GM18505 (cell line): ENCODE data around the gene CNPY1.
"Not testable (repeated sequence)": the region's sequence is repeated elsewhere in the genome, so short reads cannot be mapped to it uniquely, and the experiment has no call there.

Experiments
- ATAC-seq: cut with Tn5 transposase; IDR thresholded peaks from one replicate; pipeline ENCODE4 v1.9.1; 2021; ENCODE audit not compliant: unreplicated experiment
- POLR2A ChIP-seq: IDR thresholded peaks from 4 replicates; pipeline ENCODE4 v1.6.1; 2011; ENCODE audit warnings: borderline replicate concordance; ENCODE audit not compliant: insufficient read depth, insufficient read length; ENCODE audit errors: extremely low read depth

CNPY1 gene

GRCh38 chr7:155546449-155546848 is at the start of gene CNPY1:
Gene CNPY1, minus strand, starts transcription at chr7:155546559. Its CDS starts 630 bp downstream, at chr7:155545929.
- not testable (repeated sequence) for ATAC-seq

DNA sequence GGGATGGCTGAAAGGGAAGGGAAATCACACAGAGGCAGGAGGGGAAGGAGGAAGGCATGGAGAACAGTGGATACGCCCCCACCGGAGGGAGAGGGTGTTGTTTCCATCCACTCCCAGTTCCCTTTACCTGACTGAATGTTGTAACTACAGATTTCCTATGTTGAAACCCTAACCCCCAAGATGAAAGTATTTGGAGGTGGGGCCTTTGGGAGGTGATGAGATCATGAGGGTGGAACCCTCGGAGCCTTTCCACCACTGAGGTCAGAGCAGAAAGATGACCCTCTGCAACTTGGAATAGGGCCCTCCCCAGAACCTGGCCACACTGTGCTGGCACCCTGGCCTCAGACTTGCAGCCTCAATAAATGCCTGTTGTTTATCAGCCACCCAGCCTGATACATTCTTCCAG is 48.6 kb upstream of the CNPY1 start:
- no peak for TF ChIP-seq POLR2A
- ATAC-seq = no peak

DNA sequence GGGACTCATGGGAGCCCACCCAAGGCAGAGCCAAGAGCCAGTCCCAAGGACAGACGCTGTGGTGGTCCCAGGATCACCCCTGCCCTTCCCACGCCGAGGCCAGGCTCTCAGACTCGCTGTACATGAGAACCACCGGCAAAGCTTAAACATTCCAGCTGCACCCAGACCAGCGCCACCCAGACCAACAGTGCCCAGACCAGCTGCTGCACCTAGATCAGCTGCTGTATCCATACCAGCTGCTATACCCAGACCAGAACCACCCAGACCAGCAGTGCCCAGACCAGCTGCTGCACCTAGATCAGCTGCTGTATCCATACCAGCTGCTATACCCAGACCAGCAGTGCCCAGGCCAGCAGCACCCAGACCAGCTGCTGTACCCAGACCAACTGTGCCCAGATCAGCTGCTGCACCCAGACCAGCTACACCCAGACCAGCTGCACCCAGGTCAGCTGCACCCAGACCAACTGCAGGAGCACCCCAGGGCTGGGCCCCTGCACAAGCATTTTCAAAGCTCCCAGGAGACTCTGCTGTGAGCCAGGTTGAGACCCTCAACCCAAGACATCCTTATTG is 47.9 kb upstream of the CNPY1 start:
- no peak for TF ChIP-seq POLR2A
- no peak for ATAC-seq

GRCh38 chr7:155593461-155594162 is 47.3 kb upstream of the CNPY1 start:
- ATAC-seq = no peak
- TF ChIP-seq POLR2A = no peak

DNA sequence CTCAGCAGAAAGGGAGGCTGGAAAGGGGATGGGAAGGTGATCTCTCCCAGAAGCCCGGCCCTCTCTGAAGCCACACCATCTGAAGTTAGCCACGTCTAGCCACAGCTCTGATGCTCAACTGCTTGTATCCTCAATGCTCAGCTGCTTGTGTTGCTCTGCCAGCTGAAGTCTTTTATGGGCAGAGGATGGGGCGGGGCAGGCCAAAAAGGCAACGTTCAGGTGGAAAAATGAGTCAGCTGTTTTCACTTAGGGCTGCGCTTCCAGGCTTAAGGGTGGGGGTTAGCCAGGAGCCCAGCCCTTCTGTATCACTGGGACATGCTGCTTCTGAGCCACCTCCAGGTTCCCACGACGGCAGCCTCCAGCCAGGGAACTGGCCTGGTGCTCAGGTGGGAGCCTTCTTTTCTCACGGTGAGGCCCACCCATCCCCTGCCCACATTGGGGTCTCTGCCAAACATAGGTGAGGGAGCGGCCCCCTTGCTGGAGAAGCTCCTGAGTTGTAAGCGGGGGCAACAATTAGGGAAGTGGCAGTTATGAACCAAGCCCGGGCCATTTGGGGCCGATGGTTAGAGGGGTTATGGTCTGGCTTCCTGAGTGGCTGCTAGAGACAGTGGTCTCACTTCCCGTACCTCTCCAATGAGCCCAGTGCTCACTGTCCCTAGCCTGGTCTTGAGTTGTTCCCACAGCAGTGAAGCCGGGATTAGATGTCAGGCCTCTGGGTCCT is 44.9 kb upstream of the CNPY1 start:
- ATAC-seq = no peak
- TF ChIP-seq POLR2A = no peak

- no peak for ATAC-seq
- no peak for TF ChIP-seq POLR2A
Observed at GRCh38 chr7:155590215-155591018, 44.1 kb upstream of the CNPY1 start.

GRCh38 chr7:155589001-155589980 is 42.9 kb upstream of the CNPY1 start:
- no peak for ATAC-seq
- TF ChIP-seq POLR2A = no peak

- no peak for TF ChIP-seq POLR2A
- ATAC-seq = no peak
Observed at GRCh38 chr7:155588468-155588998, 42.2 kb upstream of the CNPY1 start.

- no peak for TF ChIP-seq POLR2A
- ATAC-seq = no peak
Observed at GRCh38 chr7:155587486-155587885, 41.1 kb upstream of the CNPY1 start.

DNA sequence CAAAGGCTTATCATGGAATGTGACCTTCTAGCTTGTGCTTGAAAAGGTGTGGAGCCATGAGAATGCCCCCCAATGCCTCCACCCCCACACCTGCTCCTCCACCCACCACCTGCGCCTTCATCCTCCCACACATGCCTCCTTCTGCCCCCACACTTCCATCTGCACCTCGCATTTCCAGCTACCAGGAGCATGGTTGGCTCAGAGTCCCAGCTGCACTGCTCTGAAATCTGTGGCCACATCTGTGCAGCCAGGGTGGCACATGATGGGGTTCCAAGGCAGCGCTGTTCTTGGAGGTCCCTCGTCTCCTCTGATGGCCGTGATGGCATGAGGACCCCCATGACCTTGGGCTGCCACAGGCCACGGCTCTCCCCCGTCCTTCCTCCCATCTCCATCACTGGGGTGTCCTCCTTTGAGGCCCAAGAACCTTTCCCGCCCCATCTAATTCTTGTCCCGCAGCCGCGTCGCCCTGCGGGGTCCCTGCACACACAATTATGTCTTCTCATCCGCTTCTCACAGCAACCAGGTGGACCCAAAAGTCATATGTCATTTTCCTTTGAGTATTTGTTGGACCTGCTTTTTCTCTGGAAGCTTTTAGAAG is 40.6 kb upstream of the CNPY1 start:
- ATAC-seq = no peak
- no peak for TF ChIP-seq POLR2A

DNA sequence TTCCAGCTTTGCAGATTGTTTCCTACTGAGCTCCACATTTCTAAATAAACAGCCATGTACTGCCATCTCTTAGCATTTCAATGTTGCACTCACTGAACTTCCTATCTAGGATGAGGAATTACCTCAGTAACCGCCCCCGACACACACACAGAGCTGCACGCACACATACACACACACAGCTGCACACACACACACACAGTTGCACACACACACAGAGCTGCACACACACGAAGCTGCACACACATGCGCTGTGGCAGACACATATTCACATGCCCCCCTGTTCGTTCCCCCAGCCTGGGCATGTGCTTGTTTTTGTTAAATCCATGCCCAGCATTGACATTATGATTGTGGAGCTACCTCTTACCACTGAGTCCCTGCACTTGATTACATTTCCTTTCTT is 39.6 kb upstream of the CNPY1 start:
- no peak for TF ChIP-seq POLR2A
- ATAC-seq = no peak

DNA sequence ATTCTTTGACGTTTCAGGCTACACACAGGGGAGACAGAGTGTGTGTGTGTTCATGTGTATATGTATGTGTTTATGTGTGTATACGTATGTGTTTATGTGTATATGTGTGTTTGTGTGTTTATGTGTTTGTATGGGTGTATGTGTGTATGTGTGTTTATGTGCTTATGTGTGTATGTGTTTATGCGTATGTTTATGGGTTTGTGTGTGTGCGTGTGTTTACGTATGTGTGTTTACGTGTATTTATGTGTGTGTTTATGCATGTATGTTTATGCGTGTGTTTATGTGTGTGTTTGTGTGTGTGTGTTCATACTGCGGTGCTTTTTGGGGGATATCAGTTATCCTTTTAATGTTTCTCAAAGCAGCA is 39.2 kb upstream of the CNPY1 start:
- no peak for TF ChIP-seq POLR2A
- no peak for ATAC-seq
